HEK293 (cell line): Measurements from ENCODE around the gene AURKB.

Source experiments
- ATF2 ChIP-seq: fragments of 450-650 bp; formaldehyde crosslinking; IDR thresholded peaks from 2 replicates; pipeline ENCODE4 v1.5.1; 2016; ENCODE audit warnings: missing biosample characterization, missing genetic modification characterization, low read depth
- BCL6B ChIP-seq: fragments of 450-650 bp; formaldehyde crosslinking; IDR thresholded peaks from 2 replicates; pipeline ENCODE4 v1.5.1; 2017; ENCODE audit warnings: missing biosample characterization, missing genetic modification characterization
- OSR2 ChIP-seq: fragments of 450-650 bp; formaldehyde crosslinking; IDR thresholded peaks from 2 replicates; pipeline ENCODE4 v1.5.1; 2016; ENCODE audit warnings: missing biosample characterization, missing genetic modification characterization
- OVOL3 ChIP-seq: fragments of 450-650 bp; formaldehyde crosslinking; IDR thresholded peaks from 2 replicates; pipeline ENCODE4 v1.5.1; 2016; ENCODE audit warnings: missing biosample characterization, missing genetic modification characterization
- SP3 ChIP-seq: fragments of 450-650 bp; formaldehyde crosslinking; IDR thresholded peaks from 2 replicates; pipeline ENCODE4 v1.5.1; 2016; ENCODE audit warnings: missing biosample characterization, missing genetic modification characterization
- YY2 ChIP-seq: fragments of 450-650 bp; formaldehyde crosslinking; IDR thresholded peaks from 2 replicates; pipeline ENCODE4 v1.5.1; 2016; ENCODE audit warnings: missing biosample characterization, missing genetic modification characterization
- ZBTB21 ChIP-seq: fragments of 450-650 bp; formaldehyde crosslinking; IDR thresholded peaks from 2 replicates; pipeline ENCODE4 v1.5.1; 2017; ENCODE audit warnings: missing biosample characterization, missing genetic modification characterization
- ZBTB49 ChIP-seq: fragments of 450-650 bp; formaldehyde crosslinking; IDR thresholded peaks from 2 replicates; pipeline ENCODE4 v1.5.1; 2016; ENCODE audit warnings: missing biosample characterization, missing genetic modification characterization, low read depth
- ZBTB7A ChIP-seq: fragments of 450-650 bp; formaldehyde crosslinking; IDR thresholded peaks from 2 replicates; pipeline ENCODE4 v1.5.1; 2016; ENCODE audit warnings: low read depth, missing biosample characterization, missing genetic modification characterization
- ZNF148 ChIP-seq: fragments of 450-650 bp; formaldehyde crosslinking; IDR thresholded peaks from 2 replicates; pipeline ENCODE4 v1.5.0; 2017; ENCODE audit warnings: missing biosample characterization, missing genetic modification characterization, borderline replicate concordance
- ZNF16 ChIP-seq: fragments of 450-650 bp; formaldehyde crosslinking; IDR thresholded peaks from 2 replicates; pipeline ENCODE4 v1.5.1; 2016; ENCODE audit warnings: low read depth, missing biosample characterization, missing genetic modification characterization
- ZNF174 ChIP-seq: fragments of 450-650 bp; formaldehyde crosslinking; IDR thresholded peaks from 2 replicates; pipeline ENCODE4 v1.5.0; 2017; ENCODE audit warnings: missing biosample characterization, mild to moderate bottlenecking, missing genetic modification characterization
- ZNF202 ChIP-seq: fragments of 450-650 bp; formaldehyde crosslinking; IDR thresholded peaks from 2 replicates; pipeline ENCODE4 v1.5.1; 2016; ENCODE audit warnings: missing biosample characterization, missing genetic modification characterization, borderline replicate concordance
- ZNF214 ChIP-seq: fragments of 450-650 bp; formaldehyde crosslinking; IDR thresholded peaks from 2 replicates; pipeline ENCODE4 v1.5.1; 2017; ENCODE audit warnings: missing biosample characterization, mild to moderate bottlenecking, missing genetic modification characterization, borderline replicate concordance
- ZNF23 ChIP-seq: fragments of 450-650 bp; formaldehyde crosslinking; IDR thresholded peaks from 2 replicates; pipeline ENCODE4 v1.5.1; 2016; ENCODE audit warnings: missing biosample characterization, missing genetic modification characterization, borderline replicate concordance
- ZNF24 ChIP-seq: fragments of 450-650 bp; formaldehyde crosslinking; IDR thresholded peaks from 2 replicates; pipeline ENCODE4 v1.5.1; 2016; ENCODE audit warnings: missing biosample characterization, missing genetic modification characterization
- ZNF266 ChIP-seq: fragments of 450-650 bp; formaldehyde crosslinking; IDR thresholded peaks from 2 replicates; pipeline ENCODE4 v1.5.1; 2016; ENCODE audit warnings: missing biosample characterization, missing genetic modification characterization, low read depth
- ZNF274 ChIP-seq, 2 experiments: fragments of 200-500 bp in 1 of 2; fragments of 450-650 bp in 1 of 2; sonication (Bioruptor generic) in 1 of 2; formaldehyde crosslinking in 1 of 2; IDR thresholded peaks; 2 replicates each; pipeline versions ENCODE4 v1.5.1 to v1.6.1; 2014 to 2016; ENCODE audit warnings: borderline replicate concordance in 1 of 2, inconsistent platforms in 1 of 2, low read length in 1 of 2, missing biosample characterization in 1 of 2, missing genetic modification characterization in 1 of 2
- ZNF341 ChIP-seq: fragments of 450-650 bp; formaldehyde crosslinking; IDR thresholded peaks from 2 replicates; pipeline ENCODE4; 2016; ENCODE audit warnings: low read depth, missing biosample characterization, missing genetic modification characterization
- ZNF529 ChIP-seq: fragments of 450-650 bp; formaldehyde crosslinking; IDR thresholded peaks from 2 replicates; pipeline ENCODE4 v1.5.1; 2017; ENCODE audit warnings: missing genetic modification characterization, missing biosample characterization; ENCODE audit not compliant: insufficient replicate concordance
- ZNF580 ChIP-seq: fragments of 450-650 bp; formaldehyde crosslinking; IDR thresholded peaks from 2 replicates; pipeline ENCODE4 v1.5.1; 2016; ENCODE audit warnings: missing biosample characterization, missing genetic modification characterization
- ZNF610 ChIP-seq: fragments of 450-650 bp; formaldehyde crosslinking; IDR thresholded peaks from 2 replicates; pipeline ENCODE4 v1.5.1; 2016; ENCODE audit warnings: missing biosample characterization, missing genetic modification characterization, borderline replicate concordance
- ZNF639 ChIP-seq: fragments of 450-650 bp; formaldehyde crosslinking; IDR thresholded peaks from 2 replicates; pipeline ENCODE4 v1.5.1; 2016; ENCODE audit warnings: missing biosample characterization, missing genetic modification characterization
- ZNF777 ChIP-seq: fragments of 450-650 bp; formaldehyde crosslinking; IDR thresholded peaks from 2 replicates; pipeline ENCODE4 v1.5.1; 2017; ENCODE audit warnings: missing biosample characterization, missing genetic modification characterization, borderline replicate concordance
- ZSCAN5A ChIP-seq: fragments of 450-650 bp; formaldehyde crosslinking; IDR thresholded peaks from 2 replicates; pipeline ENCODE4 v1.5.1; 2016; ENCODE audit warnings: missing biosample characterization, missing genetic modification characterization

Gene AURKB

GRCh38 chr17:8220783-8221662 is 10.6 kb upstream of the AURKB start (continued):
- peak; percentile 50; the same call in 1 of the 2 replicates for TF ChIP-seq ATF2
- TF ChIP-seq ZNF341 (tag by site-specific recombination): peak; percentile 44
- TF ChIP-seq ZNF610 (tag by site-specific recombination): 0 out of 2 replicates have a peak, but pooled peaks have one; percentile 14
- 0 out of 2 replicates have a peak, but pooled peaks have one; percentile 40 for TF ChIP-seq BCL6B (tag by site-specific recombination)
- no peak for TF ChIP-seq ZNF274 (IDR thresholded peaks at IDR 0.05; ENCODE audit: low read length)
- TF ChIP-seq ZNF274 (tag by site-specific recombination; IDR thresholded peaks at IDR 0.05; ENCODE audit: borderline replicate concordance): no peak
- peak; percentile 21; the same call in 1 of the 2 replicates for TF ChIP-seq ZSCAN5A
- no peak for TF ChIP-seq ZNF23 (tag by site-specific recombination)
- peak; percentile 69 for TF ChIP-seq YY2 (tag by site-specific recombination)
- TF ChIP-seq SP3 (tag by site-specific recombination): peak; percentile 58
- TF ChIP-seq ZBTB49 (tag by site-specific recombination): no peak
- TF ChIP-seq ZNF266: no peak
- no peak for TF ChIP-seq ZNF529 (tag by site-specific recombination)
- TF ChIP-seq ZNF174 (tag by site-specific recombination): no peak
- TF ChIP-seq ZNF202 (tag by site-specific recombination): no peak
- TF ChIP-seq ZNF214: no peak
- TF ChIP-seq OSR2 (tag by site-specific recombination): peak; percentile 56
- no peak for TF ChIP-seq OVOL3 (tag by site-specific recombination)
- peak; percentile 90 for TF ChIP-seq ZNF580 (tag by site-specific recombination)
- peak; percentile 81 for TF ChIP-seq ZNF639 (tag by site-specific recombination)
- peak; percentile 27; the same call in 1 of the 2 replicates for TF ChIP-seq ZBTB21 (tag by site-specific recombination)
- TF ChIP-seq ZNF24 (tag by site-specific recombination): peak; percentile 55
- TF ChIP-seq ZNF16 (tag by site-specific recombination): no peak
- no peak; the same call in 1 of the 2 replicates for TF ChIP-seq ZNF148 (tag by site-specific recombination)
- peak; percentile 85; the same call in 1 of the 2 replicates for TF ChIP-seq ZBTB7A (tag by site-specific recombination)
- TF ChIP-seq ZNF777 (tag by site-specific recombination): peak; percentile 27; the same call in 1 of the 2 replicates
